Measurements from ENCODE around the gene PLB1.

Gene PLB1

DNA sequence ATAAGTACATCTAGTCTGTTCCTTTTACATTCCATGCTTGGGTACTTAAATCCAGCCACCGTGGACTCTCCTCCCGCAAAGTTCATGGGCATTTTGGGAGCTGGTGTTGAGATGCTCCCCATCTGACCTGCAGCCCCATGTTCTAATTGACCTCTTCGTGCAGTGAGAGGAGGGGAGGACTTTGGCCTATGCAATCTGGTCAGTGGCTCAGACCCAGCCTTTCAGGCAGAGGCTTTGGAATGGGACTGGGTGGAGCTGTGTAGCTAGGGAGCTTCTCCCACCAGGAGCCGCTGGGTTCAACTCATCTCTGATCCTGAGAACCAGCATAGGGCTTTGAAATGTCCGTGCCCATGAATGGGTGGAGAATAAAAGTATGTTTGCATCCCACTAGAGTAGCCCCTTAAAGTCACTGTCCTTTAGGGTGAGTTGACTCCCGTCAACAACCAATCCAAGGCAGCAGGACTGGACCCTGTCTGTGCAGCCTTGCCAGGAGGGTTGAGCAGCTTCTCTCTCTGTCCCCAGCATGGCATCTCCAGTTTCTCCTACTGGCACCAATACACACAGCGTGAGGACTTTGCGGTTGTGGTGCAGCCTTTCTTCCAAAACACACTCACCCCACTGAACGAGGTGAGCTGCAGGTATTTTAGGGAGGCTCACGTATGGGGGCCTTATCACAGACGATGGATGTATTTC lies 135.8 kb downstream of the PLB1 start:
- DNase-seq = no peak

DNA sequence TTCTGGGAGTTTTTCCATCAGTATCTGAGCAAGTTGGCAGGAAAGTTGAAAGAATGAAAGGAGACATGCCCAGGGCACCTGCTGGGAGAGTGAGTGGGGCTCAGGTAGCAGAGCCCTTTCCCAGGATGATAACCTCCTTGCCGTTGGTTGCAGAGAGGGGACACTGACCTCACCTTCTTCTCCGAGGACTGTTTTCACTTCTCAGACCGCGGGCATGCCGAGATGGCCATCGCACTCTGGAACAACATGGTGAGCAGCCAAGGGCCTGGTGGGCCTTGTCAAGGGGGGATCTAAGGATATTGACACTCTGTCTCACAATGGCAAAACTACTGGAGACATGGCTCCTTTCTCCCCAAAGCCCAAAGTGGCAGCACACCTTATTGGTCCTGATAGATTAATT lies 136.9 kb downstream of the PLB1 start:
- DNase-seq = no peak

DNA sequence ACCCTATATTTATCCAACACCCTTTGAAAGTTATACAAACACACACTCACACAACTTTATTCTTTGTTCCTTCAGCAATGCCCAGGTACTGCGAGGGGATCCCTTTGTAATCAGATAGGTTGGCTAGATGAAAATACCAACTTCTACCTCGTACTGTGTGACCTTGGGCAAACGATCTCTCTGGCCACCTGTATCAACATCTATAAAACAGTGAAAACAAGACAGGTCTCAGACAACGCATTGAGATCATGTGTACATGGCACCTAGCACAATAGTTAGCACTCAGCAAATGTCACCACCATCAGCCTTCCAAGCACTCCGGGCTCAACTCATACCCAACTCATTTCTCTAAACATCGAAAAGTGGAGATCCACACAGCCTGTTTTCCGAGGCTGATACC lies 137.3 kb downstream of the PLB1 start:
- no peak for DNase-seq

DNA sequence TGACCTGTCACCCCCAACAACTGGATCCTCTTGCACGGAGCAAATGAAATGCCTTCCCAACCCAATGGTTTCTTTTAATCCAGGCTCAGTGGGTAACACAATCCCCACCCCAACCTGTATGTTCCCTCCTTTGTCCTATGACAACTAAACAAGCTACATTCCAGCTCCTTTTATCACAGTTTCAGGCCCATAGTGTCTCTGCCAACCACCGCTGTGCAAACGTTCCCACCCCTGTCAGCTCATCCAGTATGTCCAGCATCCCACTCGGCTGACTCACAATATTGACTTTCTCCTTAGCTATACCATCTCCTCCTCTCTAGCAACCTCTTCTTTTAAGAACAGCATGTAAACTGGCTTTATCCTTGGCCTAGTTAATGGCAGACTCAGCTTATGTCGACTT lies 137.9 kb downstream of the PLB1 start:
- DNase-seq = no peak

DNA sequence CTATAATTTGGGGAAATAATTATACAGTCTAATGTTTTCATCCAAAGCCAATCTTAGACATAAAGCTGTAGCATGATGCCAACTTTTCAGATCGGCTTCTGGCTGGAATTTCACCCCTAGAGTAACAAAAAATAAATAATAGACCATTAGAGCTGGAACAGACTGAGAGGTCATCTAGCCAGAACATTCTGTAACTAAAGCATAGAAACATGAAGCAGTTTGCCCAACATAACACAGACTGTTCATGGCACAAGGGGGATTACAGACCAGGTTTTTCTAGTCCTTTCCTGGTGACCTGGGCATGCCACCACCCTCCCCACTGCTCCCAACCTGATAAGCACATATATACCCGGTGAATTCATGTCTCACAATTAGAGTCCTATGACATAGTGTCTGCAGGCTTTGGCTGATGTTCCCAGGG lies 139.3 kb downstream of the PLB1 start:
- DNase-seq = no peak

DNA sequence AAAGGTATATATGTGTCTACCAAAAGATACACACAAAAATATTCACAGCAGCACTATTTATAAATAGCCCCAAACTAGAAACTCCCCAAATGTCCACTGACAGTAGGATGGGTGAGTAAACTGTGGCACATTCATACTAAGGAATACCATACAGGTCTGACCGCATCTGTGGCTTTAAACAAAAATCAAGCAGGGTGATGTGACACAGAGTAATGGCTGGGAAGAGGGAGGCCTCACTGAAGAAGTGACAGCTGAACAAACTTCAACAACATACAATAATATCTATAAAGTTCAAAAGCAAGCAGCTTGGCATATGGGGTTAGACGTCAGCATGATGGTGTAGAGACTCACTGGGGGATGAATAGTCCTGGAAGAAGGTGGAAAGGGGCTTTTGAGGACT lies 140.6 kb downstream of the PLB1 start:
- DNase-seq = no peak

DNA sequence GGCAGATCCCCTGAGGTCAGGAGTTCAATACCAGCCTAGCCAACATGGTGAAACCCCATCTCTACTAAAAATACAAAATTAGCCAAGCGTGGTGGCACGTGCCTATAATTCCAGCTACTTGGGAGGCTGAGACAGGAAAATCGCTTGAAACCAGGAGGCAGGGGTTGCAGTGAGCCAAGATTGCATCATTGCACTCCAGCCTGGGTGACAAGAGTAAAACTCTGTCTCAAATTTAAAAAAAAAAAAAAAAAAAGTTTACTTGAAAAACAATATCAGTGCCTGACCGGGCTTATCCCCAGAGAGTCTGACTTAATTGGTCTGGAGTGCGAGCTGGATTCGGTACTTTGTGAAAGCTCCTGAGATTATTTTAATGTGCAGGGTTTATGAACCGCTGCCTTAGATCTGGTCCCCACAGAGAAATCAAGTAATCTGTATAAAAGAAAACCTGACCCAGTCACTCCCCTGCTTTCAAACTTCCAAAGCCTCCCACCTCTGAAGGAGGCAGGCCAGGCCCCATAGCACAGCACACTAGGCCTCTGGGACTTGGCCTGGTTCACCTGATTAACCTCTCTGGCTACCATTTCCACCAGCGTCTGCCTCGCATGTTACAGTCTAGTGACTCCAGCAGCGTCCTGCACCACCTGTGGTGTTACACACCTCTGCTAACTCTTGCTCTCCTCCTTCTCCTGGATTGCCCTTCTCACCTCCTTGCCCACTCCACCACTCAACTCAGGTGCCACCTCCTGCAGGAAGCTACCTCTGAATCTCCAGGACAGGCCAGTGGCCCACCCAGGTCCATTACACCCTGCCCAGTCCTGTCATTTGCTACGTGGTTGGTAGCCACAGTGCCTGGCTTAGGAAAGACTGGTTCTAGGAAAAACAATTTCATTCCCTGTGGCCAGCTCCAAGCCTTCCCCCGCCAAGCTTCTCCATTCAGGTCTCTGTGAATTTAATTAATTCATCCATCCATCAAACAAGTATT lies 141.5 kb downstream of the PLB1 start:
- no peak for DNase-seq

DNA sequence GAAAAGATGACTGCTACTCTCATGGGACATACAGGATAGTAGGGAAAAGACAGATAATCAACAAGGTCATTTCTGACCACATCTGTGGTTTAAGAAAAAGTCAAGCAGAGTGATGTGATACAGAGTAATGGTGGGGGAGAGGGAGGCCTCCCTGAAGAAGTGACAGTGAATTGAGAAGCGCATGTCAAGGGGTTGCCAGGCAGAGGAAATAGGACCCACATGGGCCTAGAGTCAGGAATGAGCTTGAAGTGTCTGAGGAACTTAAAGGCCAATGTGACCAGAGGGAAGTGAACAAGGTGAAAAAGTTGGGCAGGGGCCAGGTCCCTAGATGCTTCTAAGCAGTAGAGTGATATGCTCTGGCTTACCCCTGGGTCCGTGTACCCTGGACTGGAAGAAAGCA lies 142.2 kb downstream of the PLB1 start:
- DNase-seq = no peak

DNA sequence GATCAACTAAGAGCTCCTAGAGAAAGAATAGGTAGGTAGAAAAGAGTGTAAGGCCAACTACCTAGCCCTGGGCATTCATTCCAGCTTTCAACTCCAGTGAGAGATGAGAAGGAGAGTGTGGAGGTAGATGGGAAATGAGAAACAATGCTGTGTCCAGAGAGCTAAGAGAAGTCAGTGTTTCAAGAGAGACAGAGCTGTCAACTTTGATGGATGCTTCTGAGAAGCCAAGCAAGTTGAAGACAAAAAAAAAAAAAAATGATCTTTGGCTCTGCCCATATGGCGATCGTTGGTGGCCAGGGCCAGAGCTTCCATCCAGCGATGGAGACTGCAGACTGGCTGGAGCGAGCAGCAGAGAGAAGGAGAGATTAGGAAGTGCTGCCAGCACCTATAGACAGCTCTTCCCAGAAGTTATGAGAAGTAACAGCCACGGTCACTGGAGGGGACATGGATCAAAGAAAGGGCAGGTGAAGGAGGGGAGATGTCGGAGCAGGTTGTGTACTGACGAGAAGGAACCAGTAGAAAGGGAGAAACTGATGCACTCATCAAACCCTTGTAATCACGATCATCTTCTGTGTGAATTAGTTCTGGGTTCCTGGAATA lies 143.3 kb downstream of the PLB1 start:
- DNase-seq = no peak

DNA sequence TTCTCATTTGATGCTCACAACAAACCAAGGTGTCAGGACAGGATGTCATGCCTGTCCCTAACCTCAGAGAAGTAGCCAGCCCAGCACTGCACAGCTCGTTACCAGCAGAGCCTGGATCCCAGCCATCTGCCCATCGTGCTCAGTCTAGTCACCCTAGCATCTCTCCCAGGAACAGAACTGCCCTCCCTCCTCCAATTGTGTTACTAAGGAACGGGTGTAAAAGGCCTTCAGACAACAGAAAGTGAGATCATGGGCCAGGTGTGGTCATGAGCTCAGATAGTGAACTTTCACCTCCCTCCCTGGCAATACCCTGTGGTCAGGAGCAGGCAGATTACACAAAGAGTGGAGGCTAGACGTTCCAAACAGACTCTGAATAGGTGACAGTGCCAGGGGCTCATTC lies 144.0 kb downstream of the PLB1 start:
- no peak for DNase-seq

DNA sequence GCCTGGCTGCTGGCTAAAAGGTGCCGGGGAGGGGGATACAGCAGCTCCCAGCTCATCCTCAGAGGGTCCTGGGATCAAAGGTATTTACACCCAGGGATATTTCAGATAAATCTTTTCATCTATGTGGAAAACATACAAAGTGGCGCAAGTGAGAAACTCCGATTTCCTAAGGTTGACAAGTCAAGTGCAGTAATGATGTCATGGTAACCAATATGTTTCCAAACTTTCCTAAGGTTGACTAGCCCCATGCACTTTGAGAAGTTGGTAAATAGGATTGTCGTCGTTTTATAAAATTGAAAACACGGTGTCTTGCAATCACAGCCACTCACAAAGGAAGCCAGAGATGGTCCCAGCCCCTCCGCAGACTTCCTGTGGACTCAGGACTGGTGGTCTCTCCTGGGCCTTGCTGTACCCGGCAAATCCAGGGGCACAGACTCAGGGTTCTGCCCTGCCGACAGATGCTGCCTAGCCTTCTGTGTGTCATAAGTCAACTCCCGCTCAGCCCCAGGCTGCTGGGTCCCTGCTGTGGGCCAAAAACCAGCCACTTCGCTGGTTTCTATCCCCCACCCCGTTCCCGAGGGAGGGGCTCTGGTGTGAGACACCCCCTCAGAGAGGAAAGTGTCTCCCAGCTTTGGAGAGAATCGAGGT lies 144.5 kb downstream of the PLB1 start:
- no peak for DNase-seq

DNA sequence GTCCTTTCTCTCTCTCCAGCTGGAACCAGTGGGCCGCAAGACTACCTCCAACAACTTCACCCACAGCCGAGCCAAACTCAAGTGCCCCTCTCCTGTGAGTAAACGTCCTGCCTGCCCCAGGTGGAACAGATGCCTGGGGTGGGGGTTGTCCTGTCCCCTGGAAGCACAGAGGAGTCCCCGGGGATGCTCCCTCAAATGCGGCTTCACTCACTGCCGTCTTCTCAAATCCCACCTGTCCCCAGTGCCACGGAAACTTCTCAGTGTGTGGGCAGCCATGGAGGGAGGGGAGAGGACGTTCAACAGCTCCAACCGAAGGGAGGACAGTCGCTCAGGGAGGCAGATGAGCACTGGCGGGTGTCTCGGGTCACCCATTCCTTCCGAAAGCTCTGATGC lies 145.0 kb downstream of the PLB1 start:
- DNase-seq = no peak

DNA sequence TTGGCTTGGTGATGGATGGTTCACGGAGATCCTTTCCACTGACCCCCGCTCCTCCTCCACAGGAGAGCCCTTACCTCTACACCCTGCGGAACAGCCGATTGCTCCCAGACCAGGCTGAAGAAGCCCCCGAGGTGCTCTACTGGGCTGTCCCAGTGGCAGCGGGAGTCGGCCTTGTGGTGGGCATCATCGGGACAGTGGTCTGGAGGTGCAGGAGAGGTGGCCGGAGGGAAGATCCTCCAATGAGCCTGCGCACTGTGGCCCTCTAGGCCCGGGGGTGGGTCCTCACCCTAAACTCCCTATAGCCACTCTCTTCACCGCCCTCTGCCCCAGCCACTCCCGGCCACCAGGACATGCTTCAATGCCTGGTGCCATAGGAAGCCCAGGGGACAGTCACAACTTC lies 146.9 kb downstream of the PLB1 start:
- DNase-seq = no peak

DNA sequence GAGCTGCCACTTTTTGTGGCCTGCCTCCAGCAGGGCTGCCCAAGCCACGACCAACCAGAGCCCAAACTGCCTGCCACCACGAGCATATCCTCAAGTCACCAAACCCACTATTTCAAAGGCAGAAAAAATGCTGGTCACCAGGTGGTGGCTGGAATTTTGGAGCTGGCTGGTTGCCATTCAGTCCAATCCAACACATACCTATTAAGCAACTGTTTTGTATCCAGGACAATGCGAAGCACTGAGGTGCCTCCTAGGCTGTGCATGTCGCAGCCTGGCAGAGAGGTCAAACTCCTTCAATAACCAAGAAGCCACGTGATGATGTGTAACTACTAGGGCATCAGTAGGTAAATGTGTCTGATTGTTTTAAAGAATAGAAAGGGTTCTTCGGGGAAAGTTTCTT lies 147.5 kb downstream of the PLB1 start:
- no peak for DNase-seq

DNA sequence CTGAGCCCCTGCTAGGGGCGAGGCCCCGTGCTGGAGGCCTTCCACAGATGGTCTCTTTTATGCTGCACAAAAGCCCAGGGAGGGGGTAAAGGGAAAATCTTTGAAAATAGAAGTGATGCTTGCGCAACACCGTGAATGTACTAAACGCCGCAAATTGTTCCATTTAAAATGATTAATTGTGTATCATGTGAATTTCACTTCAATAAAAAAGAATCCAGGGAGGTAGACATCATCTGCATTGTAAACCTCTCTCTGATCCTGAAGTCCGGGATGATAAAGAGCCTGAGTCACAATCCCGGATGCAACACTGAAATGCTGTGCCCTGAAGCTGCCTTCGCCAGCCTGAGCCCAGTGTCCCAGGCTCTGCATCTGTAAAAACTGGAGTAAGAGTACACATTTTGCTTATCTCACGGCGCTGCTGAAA lies 148.1 kb downstream of the PLB1 start:
- DNase-seq = no peak

DNA sequence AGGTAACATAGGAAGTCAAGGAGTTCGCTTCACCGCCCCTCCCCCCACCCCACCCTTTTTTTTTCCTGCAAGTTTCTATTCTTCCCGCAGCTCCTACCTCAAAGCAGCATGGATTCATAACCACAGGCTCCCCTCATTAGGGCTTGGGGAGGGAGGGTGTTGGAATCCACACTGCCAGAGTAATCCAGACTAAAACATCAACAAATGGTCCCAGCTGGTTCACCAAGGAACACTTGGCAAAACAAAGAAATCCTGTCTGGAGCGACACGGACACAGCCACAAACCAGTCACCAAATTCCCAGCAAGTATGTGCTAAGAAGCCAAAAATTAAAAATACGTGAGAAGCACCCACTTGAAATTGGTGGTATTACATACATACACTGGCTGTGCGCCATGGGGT lies 148.9 kb downstream of the PLB1 start:
- no peak for DNase-seq

DNA sequence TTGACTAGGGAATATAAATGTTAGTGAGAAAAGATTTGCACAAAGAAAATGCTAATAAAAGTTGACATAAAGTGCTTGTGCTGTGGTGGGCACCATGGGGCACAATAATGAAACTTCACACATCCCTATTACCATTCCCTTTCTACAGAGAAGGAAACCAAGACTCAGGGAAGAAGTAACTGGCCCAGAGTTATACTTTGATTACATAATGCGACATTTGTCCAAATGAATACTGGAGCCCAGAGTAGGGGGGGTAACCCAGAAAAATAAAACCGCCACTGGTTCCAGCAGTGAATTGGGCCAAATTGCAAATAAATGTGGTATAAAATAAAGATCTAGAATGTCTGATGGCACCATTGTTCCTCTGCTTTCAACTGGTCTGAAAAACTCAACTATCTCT lies 149.7 kb downstream of the PLB1 start:
- DNase-seq = no peak

DNA sequence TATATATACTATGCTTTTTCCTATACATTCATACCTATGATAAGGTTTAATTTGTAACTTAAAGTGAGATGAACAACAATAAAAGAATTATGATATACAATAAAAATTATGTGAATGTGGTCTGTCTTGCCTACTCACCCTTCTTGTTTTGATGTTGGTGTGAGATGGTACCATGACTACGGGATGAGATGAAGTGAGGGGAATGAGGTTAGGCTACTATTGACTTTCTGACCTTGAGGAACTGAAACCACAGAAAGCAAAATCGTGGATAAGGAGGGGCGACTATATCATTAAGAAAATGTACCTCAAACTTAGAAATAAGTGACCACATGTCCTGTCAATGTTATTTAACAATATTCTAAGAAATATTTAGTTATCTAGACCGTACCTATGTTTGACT lies 151.8 kb downstream of the PLB1 start:
- no peak for DNase-seq

DNA sequence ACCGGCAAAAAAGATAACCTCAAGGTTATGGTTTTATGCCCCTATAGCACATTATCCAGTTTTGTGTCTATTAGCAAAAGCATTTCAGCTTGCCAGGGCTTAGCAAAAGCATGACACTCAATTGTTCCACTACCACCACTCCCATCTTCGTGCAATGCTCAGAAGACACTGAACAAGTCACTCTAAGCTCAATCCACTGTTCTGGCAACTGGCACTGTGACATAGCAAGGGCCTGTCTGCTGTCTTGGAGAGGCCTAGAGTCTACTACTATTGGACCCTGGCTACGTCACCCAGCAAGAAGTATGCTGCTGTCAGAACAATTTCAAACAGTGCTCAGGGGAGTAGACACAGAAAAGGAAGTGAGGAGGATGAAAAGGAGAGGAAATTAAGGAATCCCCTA lies 152.3 kb downstream of the PLB1 start:
- DNase-seq = no peak

DNA sequence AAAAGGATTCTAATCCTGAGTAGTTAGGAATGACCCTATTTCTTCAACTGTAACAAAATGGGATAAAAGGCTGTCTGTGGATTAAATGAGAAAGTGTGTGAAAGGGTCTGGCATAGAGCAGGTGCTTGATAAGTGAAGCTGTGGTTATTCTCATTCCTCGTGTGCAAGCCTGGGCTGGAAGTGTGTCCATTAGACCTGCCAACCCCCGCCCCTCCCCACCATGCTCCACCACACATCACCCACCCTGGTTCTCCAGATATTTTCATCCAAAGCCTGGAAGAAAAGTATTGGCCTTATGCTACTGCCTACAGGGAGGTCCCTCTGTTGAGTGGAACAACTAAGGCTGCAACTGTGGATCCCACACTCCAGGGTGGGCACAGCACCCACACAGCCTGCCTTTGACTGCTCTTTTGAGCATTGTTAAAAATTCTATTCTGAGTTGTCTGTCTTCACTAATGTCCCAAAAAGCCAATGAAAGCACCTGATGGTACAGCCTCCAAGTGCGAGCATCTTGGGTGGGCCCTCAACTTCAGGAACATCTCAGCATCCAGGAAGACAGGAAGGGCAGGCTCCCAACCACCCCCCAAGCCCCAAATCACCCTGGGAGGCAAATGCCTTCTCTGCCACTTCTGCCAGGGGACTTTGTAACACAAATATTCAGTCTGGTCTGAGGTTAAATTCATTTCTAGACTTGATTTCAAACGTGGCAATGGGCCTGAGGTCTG lies 153.0 kb downstream of the PLB1 start:
- no peak for DNase-seq

DNA sequence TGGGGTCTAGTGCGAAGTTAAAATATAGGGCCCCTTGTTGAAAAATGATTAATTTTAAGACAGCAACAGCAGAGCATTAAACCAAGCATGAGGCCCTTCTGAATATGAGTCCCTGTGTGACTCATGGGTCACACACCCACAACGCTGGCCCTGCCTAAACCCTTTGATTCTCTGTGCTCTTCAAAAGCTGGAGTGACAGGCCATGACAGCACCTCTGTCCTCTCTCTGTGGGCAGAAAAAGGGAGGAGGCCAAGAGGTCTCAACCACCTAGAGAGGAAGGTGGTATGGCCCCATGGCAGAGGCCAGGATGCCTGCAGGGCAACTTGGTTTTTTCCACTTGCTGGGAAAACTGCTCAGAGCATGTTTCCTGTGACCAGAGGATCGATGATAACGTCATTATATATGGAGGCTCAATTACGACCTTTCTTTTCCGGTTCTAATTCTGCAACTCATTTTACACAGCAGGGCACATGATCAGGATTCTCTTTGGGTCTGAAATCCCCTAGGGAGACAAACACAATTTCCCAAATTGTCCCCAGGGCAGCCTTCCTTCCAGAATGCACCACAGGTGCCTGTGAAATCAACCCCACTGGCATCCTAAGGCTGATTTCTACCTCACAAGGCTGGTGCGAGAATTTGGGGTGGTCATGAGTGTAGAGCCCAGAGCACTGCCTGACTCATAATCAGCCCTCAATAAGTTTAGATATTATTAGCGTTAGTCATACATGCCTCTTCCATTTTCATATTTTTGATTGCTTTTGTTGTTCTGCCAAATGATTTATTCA lies 153.8 kb downstream of the PLB1 start:
- DNase-seq = peak; percentile 21

DNA sequence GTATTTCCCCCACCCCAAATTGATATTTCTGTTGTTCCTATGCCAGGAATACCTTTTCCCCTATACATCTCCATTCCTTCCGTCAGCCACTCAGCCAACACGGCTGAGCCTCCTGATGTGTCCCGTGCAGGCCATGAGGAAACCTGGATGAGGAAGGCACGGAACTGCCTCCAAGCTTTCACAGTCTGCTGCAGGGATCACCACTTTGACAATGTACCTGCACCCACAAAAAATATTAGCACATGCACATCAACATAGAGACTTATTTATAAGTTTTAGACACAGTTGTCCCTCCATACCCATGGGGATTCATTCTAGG lies 154.4 kb downstream of the PLB1 start:
- no peak for DNase-seq

Data from CD4-positive, alpha-beta T cell treated with Interleukin-15 for 1 hour (primary cell).